Common myeloid progenitor, CD34-positive (primary cell): Measurements from ENCODE around the gene BCR.

Experiments used
- CTCF ChIA-PET: fragments of 350-600 bp; sonication (Branson Sonifier 250); formaldehyde crosslinking; loops from one replicate; lab custom pipeline; 2021; ENCODE audit warnings: antibody characterized with exemption; lab: Charles Lee
- POLR2A ChIA-PET: fragments of 350-600 bp; sonication (Branson Sonifier 250); formaldehyde crosslinking; loops from one replicate; lab custom pipeline; 2021; ENCODE audit warnings: antibody characterized with exemption; lab: Charles Lee
- DNase-seq, 3 donors: peaks; one replicate each; pipeline versions ENCODE4 v3.0.0 to v3.0.0-alpha.2; 2013
- H3K27ac ChIP-seq, 2 experiments: 1 replicate in 1 of 2; 2 replicates in 1 of 2; pipeline ENCODE4 v1.7.0; 2013; ENCODE audit warnings: inconsistent platforms in 2 of 2, low read length in 2 of 2, mild to moderate bottlenecking in 2 of 2, low read depth in 1 of 2, moderate library complexity in 1 of 2; ENCODE audit not compliant: severe bottlenecking in 2 of 2, insufficient read depth in 1 of 2, poor library complexity in 1 of 2
- H3K27me3 ChIP-seq, 5 experiments: replicated peaks in 2 of 5; 1 replicate in 3 of 5; 2 replicates in 2 of 5; pipeline versions ENCODE4 v1.6.1 to v1.7.0; 2013; ENCODE audit warnings: low read length in 4 of 5, mild to moderate bottlenecking in 2 of 5, moderate library complexity in 2 of 5, inconsistent platforms in 1 of 5; ENCODE audit not compliant: insufficient read depth in 5 of 5, control insufficient read depth in 4 of 5
- H3K36me3 ChIP-seq, 4 experiments: 1 replicate in 2 of 4; 2 replicates in 2 of 4; pipeline versions ENCODE4 v1.6.1 to v1.7.0; 2013; ENCODE audit warnings: low read length in 3 of 4, control low read depth in 1 of 4, mild to moderate bottlenecking in 1 of 4; ENCODE audit not compliant: control insufficient read depth in 4 of 4, insufficient read depth in 4 of 4
- H3K4me1 ChIP-seq, 4 experiments: 1 replicate in 3 of 4; 2 replicates in 1 of 4; pipeline versions ENCODE4 v1.6.1 to v1.7.1; 2013; ENCODE audit warnings: low read length in 3 of 4, mild to moderate bottlenecking in 3 of 4, control low read depth in 1 of 4, inconsistent platforms in 1 of 4, moderate library complexity in 1 of 4; ENCODE audit not compliant: control insufficient read depth in 4 of 4, insufficient read depth in 4 of 4; ENCODE audit errors: control extremely low read depth in 1 of 4
- H3K4me3 ChIP-seq, 7 experiments: 1 replicate in 4 of 7; 2 replicates in 3 of 7; pipeline versions ENCODE4 v1.5.1 to v1.7.0; 2013; ENCODE audit warnings: mild to moderate bottlenecking in 7 of 7, low read length in 6 of 7, moderate library complexity in 6 of 7, inconsistent platforms in 2 of 7, low read depth in 2 of 7, control low read depth in 1 of 7; ENCODE audit not compliant: insufficient read depth in 4 of 7, control insufficient read depth in 1 of 7; ENCODE audit errors: extremely low read depth in 1 of 7
- H3K9me3 ChIP-seq, 5 experiments: 1 replicate in 4 of 5; 2 replicates in 1 of 5; pipeline versions ENCODE4 v1.6.1 to v1.7.1; 2013; ENCODE audit warnings: low read length in 4 of 5, mild to moderate bottlenecking in 2 of 5, inconsistent platforms in 1 of 5, low read depth in 1 of 5, moderate library complexity in 1 of 5; ENCODE audit not compliant: control insufficient read depth in 4 of 5, insufficient read depth in 2 of 5; ENCODE audit errors: control extremely low read depth in 1 of 5
- WGBS: methylation state at CpG from one replicate; pipeline ENCODE4 v1.1.5; 2013; ENCODE audit not compliant: insufficient coverage; 5-methylcytosine and 5-hydroxymethylcytosine counted together

Gene BCR

GRCh38 chr22:23300476-23300875 is 120.2 kb downstream of the BCR start:
- no peak for DNase-seq
- Histone ChIP-seq H3K27ac (no peak overlapping the region), H3K27me3 (no peaks in the 10 kb centered on the region), H3K4me1 (no peaks in the 10 kb centered on the region), H3K9me3 (no peaks in the 10 kb centered on the region), H3K4me3 (no peak overlapping the region), H3K36me3 (peaks cover 24 to 91% (median 69%) of the 10 kb centered on the region in 4 experiments)
- 96% methylated on average over 5 of the region's 6 CpGs for WGBS
- CTCF ChIA-PET, result interaction anchor here (1.3 kb wide), 1 partner anchor 10 kb away, joined by 4 read pairs; no protein-coding TSS in a partner anchor
- POLR2A ChIA-PET, result no interaction called here

- no peak for DNase-seq
- no peaks in the 10 kb centered on the region for H3K4me1 ChIP-seq
- H3K9me3 ChIP-seq, result no peaks in the 10 kb centered on the region
- 91% methylated on average over 7 of the region's 7 CpGs for WGBS
- CTCF ChIA-PET, result interaction anchor here (1.5 kb wide), 1 partner anchor 12 kb away, joined by 5 read pairs; no protein-coding TSS in a partner anchor
- POLR2A ChIA-PET, result no interaction called here
- no peaks in the 10 kb centered on the region for H3K27me3 ChIP-seq
- no peak overlapping the region for H3K4me3 ChIP-seq
- peaks cover 22 to 93% (median 73%) of the 10 kb centered on the region in 4 experiments for H3K36me3 ChIP-seq
- no peak overlapping the region for H3K27ac ChIP-seq
Observed at GRCh38 chr22:23301591-23301990, 121.3 kb downstream of the BCR start.

- POLR2A ChIA-PET, result interaction anchor here (0.6 kb wide), 1 partner anchor 179 kb away, joined by 3 read pairs; no protein-coding TSS in a partner anchor
- 96% methylated on average over 15 of the region's 21 CpGs for WGBS
- Histone ChIP-seq H3K27me3 (no peaks in the 10 kb centered on the region), H3K27ac (no peak overlapping the region), H3K36me3 (peaks cover 14 to 90% (median 71%) of the 10 kb centered on the region in 4 experiments), H3K4me1 (no peaks in the 10 kb centered on the region), H3K4me3 (no peak overlapping the region), H3K9me3 (no peaks in the 10 kb centered on the region)
- CTCF ChIA-PET, result interaction anchor here (1.5 kb wide), 1 partner anchor 13 kb away, joined by 5 read pairs; no protein-coding TSS in a partner anchor
- no peak for DNase-seq
Observed at GRCh38 chr22:23302171-23303002, 122.1 kb downstream of the BCR start.

- CTCF ChIA-PET, result no interaction called here
- Histone ChIP-seq H3K36me3 (peaks cover 11 to 71% (median 52%) of the 10 kb centered on the region in 4 experiments), H3K27ac (no peak overlapping the region), H3K27me3 (no peaks in the 10 kb centered on the region), H3K4me3 (no peak overlapping the region), H3K4me1 (no peaks in the 10 kb centered on the region), H3K9me3 (no peaks in the 10 kb centered on the region)
- 93% methylated on average over 8 of the region's 9 CpGs for WGBS
- no peak for DNase-seq
- POLR2A ChIA-PET, result no interaction called here
Observed at GRCh38 chr22:23305321-23305910, 125.1 kb downstream of the BCR start.

- over 99% methylated on average over 10 of the region's 11 CpGs for WGBS
- Histone ChIP-seq H3K4me1 (no peaks in the 10 kb centered on the region), H3K4me3 (no peak overlapping the region), H3K27me3 (no peaks in the 10 kb centered on the region), H3K36me3 (peaks cover 11 to 67% (median 47%) of the 10 kb centered on the region in 4 experiments), H3K27ac (no peak overlapping the region), H3K9me3 (no peaks in the 10 kb centered on the region)
- CTCF ChIA-PET, result interaction anchor here (0.7 kb wide), 1 partner anchor 16 kb away, joined by 4 read pairs; no protein-coding TSS in a partner anchor
- DNase-seq, result no peak
- POLR2A ChIA-PET, result no interaction called here
Observed at GRCh38 chr22:23305922-23306374, 125.6 kb downstream of the BCR start.

GRCh38 chr22:23306438-23306921 is 126.2 kb downstream of the BCR start:
- 94% methylated on average over 11 of the region's 11 CpGs for WGBS
- CTCF ChIA-PET, result interaction anchor here (0.7 kb wide), 1 partner anchor 17 kb away, joined by 4 read pairs; no protein-coding TSS in a partner anchor
- H3K27ac ChIP-seq, result no peak overlapping the region

More at GRCh38 chr22:23306438-23306921, 126.2 kb downstream of the BCR start:
- POLR2A ChIA-PET, result interaction anchor here (0.6 kb wide), 1 partner anchor 443 kb away, joined by 6 read pairs; no protein-coding TSS in a partner anchor
- Histone ChIP-seq H3K4me1 (no peaks in the 10 kb centered on the region), H3K9me3 (no peaks in the 10 kb centered on the region), H3K36me3 (peaks cover 8 to 65% (median 43%) of the 10 kb centered on the region in 4 experiments), H3K27me3 (no peaks in the 10 kb centered on the region), H3K4me3 (no peak overlapping the region)
- no peak for DNase-seq
